M059J (cell line): Measurements from ENCODE around the gene ZDHHC8. TPM values are rescaled to one million over a fixed set of nuclear protein-coding genes. Genes with fewer than 3 reads are reported as not detected.

ENCODE experiments used
- DNase-seq: peaks from one replicate; pipeline ENCODE4 v3.0.0-alpha.2; 2012; ENCODE audit warnings: low read depth
- total RNA-seq: library from RNA; depleted of rRNA; stranded (reverse); fragments of >200 nt; shearing (Covaris generic); gene quantifications from 2 replicates; pipeline ENCODE4 v1.2.3, GENCODE V29; 2014

The ZDHHC8 gene
- total RNA-seq, 1 experiment from 2014 or later: 12.1 TPM

DNA sequence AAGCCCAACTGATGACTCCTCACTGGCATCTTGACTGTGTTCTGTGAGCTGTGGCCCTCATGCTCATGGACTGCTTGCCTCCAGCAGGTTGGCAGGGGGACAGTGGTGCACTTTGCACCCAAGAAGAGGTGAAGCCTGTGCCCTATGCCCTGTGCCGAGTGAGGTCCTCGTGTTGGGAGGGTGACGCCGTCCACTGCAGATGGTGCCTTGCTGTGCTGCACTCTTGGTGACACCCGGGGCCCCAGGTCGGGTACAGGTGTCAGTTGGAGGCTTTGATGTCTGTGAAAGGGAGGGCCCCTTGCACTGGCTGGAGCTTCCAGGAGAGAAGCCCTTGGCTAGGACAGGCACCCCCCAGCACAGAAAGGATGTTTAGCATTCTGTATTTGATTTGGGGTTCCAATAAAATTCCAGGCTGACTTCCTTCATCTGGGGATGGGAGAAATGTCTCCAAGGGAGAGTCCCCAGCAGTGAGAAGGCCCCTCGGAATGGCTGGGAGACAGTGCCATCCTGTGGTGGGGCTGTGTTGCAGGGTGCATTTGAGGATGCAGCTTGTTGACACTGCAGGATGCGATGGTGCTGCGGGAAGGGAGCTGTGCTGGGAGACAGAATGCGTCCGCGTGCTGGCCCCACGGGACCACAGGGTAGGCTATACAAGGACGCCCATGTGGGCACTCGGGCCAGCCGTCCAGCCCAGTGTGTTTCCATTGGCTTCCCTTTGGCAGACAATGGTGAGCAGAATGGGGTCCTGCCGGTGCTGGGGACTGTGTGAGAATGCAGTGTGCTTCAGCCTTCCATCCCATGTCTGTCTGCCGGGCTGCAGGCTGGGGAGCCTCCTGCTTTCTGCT is 2.5 kb upstream of the ZDHHC8 start:
- peak; percentile 42 for DNase-seq

DNA sequence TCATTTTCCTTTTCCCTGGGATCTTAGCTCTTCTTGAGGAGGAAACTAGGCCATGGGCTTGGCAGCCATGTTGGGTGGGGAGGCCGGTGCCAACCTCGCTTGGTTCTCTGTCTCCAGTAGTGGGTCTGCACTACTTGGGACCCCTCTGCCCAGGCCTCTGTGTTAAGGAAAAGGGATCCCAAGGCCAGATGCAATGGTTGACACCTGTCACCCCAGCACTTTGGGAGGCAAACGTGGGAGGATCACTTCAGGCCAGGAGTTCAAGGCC is 1.9 kb upstream of the ZDHHC8 start:
- no peak for DNase-seq

DNA sequence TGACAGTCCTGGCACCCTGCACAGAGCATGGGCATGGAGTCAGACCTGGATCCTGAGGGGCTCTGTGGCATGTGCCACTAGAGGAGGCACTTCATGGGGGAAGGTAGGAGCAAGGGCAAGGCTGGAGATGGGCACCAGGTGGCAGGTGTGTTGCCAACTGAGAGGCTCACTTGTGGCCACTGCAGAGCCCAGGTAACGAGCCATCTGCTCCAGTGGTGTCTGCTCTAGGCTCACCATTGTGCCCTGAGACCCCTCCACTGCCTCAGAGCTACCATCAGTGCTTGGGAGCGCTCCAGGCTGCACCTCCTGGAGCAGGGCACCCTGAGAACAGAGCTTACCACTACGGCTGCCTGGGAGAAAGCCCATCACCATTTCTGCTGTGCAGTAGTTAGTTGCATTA is 1.3 kb upstream of the ZDHHC8 start:
- DNase-seq: no peak

GRCh38 chr22:20130731-20131596 is 640 bp upstream of the ZDHHC8 start:
- DNase-seq: peak; percentile 70

DNA sequence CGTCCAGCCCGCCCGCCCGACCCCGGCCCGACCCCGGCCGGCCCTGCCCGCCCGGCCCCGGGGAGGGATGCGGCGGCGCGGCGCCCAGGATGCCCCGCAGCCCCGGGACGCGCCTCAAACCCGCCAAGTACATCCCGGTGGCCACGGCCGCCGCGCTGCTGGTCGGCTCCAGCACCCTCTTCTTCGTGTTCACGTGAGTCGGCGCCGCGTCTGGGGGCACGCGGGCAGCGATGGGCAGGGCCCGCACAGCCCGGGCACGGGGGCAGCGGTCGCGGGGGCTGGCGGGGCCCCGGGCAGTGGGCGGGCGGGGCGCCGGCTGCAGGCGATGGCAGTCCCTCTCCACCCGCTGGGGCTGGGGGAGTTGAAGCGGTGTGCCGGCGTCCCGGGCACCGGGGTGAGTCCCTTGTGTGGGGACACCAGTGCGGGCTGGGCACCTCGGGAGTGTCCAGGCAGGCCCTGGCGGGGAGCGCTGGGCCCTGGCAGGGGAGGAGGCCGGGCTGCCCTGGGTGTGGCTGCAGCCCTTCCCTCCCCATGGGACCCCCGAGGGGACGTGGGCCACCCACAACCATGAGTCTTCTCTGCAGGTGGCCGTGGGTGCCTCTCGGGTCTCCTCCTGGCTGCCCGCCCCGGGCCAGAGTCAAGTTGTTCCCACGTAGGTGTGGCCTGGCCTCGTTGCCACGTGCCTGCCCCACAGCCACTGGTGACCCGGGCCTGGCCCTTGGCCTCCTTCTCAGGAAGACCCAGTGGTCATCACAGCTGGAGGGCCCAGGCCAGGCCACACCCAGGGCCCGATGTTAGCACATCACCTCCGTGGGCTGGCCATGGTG is 468 bp downstream of the ZDHHC8 start:
- no peak for DNase-seq

GRCh38 chr22:20132686-20133246 is 1.2 kb downstream of the ZDHHC8 start:
- DNase-seq: no peak

DNA sequence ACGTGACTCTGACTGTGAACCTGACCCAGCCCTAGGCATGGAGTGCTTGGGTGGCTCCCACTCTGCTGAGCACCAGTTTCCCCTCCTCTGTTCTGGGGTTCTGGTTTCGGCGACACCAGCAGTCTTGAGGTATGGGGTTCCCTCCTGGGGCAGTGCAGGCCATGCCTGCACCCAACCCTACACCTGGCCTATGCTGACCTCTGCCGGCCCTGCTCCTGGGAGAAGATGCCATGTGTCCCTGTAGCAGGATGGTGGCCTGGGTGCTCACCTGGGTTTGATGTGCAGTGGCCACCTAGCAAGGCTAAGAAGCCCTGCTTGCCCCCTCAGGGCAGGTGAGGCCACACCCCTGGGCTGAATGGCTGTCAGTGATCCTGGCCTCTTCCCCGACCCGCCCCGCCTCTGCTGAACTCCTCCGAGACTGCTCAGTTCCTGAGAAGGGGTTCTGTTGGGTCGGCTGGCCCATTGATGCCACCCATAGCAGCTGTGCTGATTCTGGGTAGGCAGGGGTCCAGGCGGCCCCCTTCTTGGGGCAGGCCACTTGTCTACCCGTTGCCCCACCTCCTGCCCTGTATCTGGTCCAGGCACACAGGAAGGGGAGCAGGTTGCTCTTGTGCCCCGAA is 2.4 kb downstream of the ZDHHC8 start:
- DNase-seq: no peak

DNA sequence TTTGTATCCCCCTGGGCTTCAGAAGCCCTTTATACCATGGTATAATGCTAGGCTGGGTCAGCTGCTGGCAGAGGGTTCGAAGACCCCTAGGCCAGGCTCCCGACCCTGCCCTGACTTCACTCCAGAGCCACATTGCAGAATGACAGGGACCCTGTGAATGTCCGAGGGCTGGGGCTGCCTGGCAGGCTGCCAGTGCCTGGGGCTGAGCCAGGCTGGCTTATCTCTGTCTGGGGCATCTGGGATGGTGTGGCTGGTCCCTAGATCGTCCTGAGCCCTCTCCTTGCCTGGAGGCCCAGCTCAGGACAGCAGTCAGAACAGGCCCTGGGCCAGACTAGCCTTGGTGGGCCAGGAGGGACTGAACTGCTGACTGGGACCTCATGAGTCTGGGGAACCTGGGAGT is 3.7 kb downstream of the ZDHHC8 start:
- DNase-seq: no peak

- no peak for DNase-seq
Observed at GRCh38 chr22:20135806-20136602, 4.4 kb downstream of the ZDHHC8 start.

DNA sequence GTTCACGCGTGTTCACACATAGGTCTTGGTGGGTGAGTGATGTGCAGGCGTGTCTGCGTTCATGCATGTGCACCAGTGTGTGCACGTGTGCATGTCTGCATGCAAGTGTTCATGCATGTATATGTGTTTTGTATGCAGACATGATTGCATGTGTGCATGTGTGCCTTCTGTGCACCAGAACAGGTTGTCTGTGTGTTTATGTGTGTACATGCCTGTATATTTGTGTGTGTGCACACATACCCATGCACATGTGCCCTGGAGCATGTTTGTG is 4.9 kb downstream of the ZDHHC8 start:
- no peak for DNase-seq

DNA sequence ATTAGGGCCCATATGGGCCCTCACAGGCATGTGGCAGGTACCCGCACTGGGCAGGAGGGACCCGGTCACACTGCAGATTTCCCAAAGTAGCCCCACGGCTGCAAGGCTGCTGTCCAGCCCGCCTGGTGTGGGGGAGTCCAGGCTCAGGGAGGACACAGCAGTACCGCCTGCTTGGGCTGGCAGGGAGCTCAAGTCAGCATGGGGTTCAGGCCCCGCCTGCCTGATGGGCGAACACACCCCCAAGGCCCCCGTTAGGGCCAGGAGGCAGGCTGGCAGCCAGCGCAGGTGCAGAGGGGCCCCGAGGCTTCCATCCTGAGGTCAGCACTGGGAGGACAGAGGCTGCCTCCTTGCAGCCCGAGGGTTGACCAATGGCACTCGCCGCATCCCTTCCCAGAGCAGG is 5.5 kb downstream of the ZDHHC8 start:
- DNase-seq: no peak

DNA sequence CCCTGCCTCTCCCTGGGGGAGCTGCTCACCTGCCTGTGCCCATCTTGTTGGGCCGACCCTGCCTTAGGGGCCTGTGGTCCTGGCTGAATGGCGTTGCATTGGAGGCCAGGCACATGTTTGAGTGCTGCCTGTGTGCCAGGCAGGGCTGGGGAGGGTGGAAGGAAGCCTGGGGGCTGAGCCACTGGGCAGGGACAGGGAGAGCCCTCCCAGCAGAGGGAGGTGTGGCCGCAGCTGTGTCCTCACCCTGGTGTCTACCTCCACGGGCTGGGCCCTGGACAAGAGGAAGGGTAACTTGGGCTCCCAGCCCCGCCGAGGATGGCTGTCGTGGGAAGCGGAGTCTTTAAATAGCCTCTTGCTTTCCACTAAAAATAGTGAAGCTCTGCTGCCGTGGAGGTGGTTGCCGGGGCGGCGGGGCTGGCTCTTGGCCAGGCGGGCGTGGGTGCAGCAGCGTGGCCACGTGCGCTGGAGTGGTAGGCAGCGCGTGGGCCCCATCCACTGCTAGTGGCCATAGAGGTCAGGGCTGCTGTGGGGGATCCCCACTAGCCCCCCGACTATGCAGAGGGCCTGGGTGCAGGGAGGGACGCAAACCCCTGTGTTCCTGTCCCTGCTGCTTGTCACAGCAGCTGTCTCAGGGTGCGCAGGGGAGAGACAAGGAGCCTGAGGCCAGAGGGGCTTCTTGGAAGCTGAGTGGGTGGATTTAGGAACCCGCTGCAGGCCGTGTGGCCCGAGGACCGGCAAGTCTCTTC is 6.2 kb downstream of the ZDHHC8 start:
- DNase-seq: no peak

DNA sequence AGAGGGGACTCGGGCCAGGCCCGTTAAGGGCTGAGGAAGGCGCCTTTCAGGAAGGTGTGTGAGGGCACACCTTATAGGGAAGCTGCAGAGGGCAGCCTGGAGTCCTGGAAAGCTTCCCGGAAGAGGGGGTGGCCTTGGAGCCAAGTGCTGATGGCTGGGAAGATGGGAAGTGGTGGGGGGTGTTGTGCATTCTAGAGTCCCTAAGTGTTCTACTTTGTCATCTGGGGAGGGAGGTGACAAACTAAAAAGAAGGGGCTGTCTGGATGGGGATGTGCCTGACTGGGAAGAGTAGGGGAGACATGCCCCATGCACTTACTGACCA is 6.8 kb downstream of the ZDHHC8 start:
- no peak for DNase-seq

GRCh38 chr22:20138868-20139267 is 7.3 kb downstream of the ZDHHC8 start:
- no peak for DNase-seq

- DNase-seq: no peak
Observed at GRCh38 chr22:20139391-20140106, 7.9 kb downstream of the ZDHHC8 start.

DNA sequence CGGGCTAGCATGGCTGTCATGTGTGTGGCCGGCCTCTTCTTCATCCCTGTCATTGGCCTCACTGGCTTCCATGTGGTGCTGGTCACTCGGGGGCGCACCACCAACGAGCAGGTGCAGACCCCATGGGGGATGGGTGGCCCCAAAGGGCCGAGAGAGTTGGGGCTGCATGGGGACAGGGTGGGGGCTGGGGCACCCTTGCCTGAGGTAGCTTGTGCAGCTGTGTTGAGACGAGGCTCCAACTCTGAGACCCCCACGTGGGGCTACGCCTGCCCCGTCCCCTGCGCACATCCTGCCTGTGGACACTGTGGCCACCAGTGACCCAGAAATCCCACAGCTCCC is 8.5 kb downstream of the ZDHHC8 start:
- DNase-seq: no peak

DNA sequence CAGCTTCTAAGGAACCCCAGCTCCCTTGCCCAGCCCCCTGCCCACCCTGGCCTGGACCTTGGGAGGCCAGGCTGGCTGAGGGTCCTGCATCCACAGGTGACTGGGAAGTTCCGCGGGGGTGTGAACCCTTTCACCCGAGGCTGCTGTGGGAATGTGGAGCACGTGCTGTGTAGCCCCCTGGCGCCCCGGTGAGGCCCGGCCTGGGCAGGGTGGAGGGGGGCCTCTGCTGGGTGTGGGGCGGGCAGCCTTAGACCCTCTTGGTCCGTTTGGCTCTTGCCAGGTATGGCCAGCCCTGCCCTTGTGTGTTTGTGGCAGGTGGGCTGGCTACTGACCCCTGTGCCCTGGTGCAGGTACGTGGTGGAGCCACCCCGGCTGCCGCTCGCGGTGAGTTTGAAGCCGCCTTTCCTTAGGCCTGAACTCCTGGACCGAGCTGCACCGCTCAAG is 8.9 kb downstream of the ZDHHC8 start:
- DNase-seq: no peak

GRCh38 chr22:20141186-20142077 is 9.8 kb downstream of the ZDHHC8 start:
- peak; percentile 70 for DNase-seq
